Gastroesophageal sphincter (tissue), 3 donors: ENCODE data around the gene ADAMTS2.

Experiments
- EP300 ChIP-seq: sonication (generic); formaldehyde crosslinking; IDR thresholded peaks from one replicate; pipeline ENCODE4 v1.6.1; 2017; ENCODE audit warnings: antibody characterized with exemption, mild to moderate bottlenecking
- POLR2A ChIP-seq, 2 donors: fragments of 450-650 bp; IDR thresholded peaks; one replicate each; pipeline ENCODE4 v1.6.1; 2017; ENCODE audit warnings: antibody characterized with exemption in 2 of 2, mild to moderate bottlenecking in 2 of 2, moderate library complexity in 1 of 2
- POLR2AphosphoS5 ChIP-seq: sonication (generic); formaldehyde crosslinking; IDR thresholded peaks from one replicate; pipeline ENCODE4 v1.6.1; 2017; ENCODE audit warnings: antibody characterized with exemption
- TF ChIP-seq, protein P1 (sequence below), 4 experiments: fragments of 200-600 bp in 2 of 4; fragments of 450-650 bp in 2 of 4; sonication (generic) in 1 of 4; IDR thresholded peaks; one replicate each; pipeline ENCODE4 v1.5.1; 2017 to 2019; ENCODE audit warnings: antibody characterized with exemption in 4 of 4, mild to moderate bottlenecking in 2 of 4, moderate library complexity in 2 of 4

DNA sequence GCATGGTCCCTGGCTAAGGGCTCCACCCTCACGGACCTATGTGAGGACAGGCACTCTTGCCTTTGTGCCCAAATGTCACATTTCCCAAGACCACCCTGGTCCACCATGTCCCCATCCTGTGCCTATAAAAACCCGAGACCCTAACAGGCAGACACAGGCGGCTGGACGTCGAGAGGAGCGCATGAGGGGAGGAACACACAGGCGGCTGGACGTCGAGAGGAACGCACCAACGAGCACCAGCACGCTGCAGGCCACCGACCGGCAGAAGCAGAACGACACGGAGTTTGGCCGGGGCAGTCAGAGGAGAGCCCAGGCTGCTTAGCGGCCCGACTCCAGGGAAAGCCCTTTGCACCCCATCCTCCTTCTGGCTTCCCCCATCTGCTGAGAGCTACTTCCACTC lies 119.9 kb downstream of the ADAMTS2 start:
- TF ChIP-seq, protein P1, sequence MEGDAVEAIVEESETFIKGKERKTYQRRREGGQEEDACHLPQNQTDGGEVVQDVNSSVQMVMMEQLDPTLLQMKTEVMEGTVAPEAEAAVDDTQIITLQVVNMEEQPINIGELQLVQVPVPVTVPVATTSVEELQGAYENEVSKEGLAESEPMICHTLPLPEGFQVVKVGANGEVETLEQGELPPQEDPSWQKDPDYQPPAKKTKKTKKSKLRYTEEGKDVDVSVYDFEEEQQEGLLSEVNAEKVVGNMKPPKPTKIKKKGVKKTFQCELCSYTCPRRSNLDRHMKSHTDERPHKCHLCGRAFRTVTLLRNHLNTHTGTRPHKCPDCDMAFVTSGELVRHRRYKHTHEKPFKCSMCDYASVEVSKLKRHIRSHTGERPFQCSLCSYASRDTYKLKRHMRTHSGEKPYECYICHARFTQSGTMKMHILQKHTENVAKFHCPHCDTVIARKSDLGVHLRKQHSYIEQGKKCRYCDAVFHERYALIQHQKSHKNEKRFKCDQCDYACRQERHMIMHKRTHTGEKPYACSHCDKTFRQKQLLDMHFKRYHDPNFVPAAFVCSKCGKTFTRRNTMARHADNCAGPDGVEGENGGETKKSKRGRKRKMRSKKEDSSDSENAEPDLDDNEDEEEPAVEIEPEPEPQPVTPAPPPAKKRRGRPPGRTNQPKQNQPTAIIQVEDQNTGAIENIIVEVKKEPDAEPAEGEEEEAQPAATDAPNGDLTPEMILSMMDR (IDR thresholded peaks at IDR 0.05) = no peak
- no peak for TF ChIP-seq EP300
- TF ChIP-seq POLR2A (IDR thresholded peaks at IDR 0.05) = no peak
- no peak for TF ChIP-seq POLR2AphosphoS5
